SH-SY5Y (cell line): Measurements from ENCODE around the gene TMEM247.

Experiments
- GATA2 ChIP-seq: IDR thresholded peaks from 2 replicates; pipeline ENCODE4 v1.6.1; 2011; ENCODE audit warnings: mild to moderate bottlenecking, low read depth, low read length
- GATA3 ChIP-seq: IDR thresholded peaks from 2 replicates; pipeline ENCODE4 v1.6.1; 2011; ENCODE audit warnings: low read depth, mild to moderate bottlenecking, low read length, moderate library complexity

Gene TMEM247

DNA sequence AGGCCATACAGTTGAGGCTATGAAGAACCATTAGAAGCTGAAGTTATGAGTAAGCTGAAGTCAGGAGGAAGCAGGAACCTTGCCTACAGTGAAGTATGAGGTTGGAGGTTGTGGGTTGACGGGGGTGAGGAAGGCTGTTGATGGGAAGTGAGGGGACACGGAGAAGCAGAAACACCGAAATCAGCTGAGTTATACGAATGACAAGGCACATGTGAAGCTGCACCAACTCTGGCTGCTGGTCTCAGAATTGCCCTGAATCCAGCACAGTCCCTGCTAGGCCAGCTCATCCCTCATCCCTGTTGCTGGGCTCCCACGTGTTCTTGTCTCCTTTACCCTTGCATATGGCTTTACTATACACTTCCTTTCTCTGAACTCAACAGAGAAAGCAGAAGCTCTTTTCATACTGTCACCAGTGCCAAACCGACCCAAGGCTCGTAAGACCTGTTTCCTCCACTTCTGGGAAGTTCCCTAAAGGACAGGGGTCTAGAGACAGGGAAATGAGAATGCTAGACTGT lies 9.2 kb upstream of the TMEM247 start:
- TF ChIP-seq GATA2, result no peak
- TF ChIP-seq GATA3, result no peak

DNA sequence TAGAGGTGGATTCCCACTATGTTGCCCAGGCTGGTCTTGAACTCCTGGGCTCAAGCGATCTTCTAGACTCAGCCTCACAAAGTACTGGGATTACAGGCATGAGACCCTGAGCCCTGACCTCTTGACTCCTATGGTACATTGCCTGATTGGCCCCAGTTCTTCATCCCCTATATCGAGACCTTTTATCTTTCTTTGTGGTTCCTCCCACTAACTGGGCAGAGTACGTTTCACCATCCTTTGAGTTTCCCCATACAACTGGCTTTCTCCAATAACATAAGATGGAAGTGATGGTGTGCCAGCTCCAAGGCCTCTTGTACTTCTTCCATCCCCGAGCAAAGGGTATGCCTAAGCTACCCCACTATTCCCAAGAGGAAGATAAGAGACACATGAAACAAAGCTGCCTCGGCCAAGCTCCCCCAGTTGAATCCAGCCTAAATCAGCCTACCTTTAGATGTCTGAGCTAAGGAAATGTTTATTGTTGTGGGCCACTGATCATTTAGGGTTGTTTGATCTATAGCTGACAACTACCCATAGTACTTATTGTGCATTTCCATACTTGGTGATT lies 8.3 kb upstream of the TMEM247 start:
- TF ChIP-seq GATA2 (no peak), GATA3 (no peak)

GRCh38 chr2:46471697-46472096 lies 7.7 kb upstream of the TMEM247 start:
- no peak for TF ChIP-seq GATA3

DNA sequence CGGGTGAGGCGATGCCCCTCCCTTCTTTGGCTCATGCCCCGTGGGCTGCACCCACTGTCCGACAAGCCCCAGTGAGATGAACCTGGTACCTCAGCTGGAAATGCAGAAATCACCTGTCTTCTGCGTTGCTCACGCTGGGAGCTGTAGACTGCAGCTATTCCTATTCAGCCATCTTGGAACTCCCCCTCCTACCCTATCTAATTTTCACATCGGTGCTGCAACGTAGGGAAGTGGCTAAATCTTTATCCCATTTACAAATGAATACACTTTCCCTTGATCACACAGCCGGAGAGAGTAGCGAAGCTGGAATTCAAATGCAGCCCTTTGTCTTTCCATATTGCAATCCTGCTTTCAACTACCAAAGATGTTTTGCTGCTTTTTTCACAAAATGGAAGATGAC lies 1.4 kb upstream of the TMEM247 start:
- TF ChIP-seq GATA2, result no peak
- TF ChIP-seq GATA3, result no peak

GRCh38 chr2:46480562-46480961 lies 1.2 kb downstream of the TMEM247 start:
- TF ChIP-seq GATA2, result no peak
- no peak for TF ChIP-seq GATA3

DNA sequence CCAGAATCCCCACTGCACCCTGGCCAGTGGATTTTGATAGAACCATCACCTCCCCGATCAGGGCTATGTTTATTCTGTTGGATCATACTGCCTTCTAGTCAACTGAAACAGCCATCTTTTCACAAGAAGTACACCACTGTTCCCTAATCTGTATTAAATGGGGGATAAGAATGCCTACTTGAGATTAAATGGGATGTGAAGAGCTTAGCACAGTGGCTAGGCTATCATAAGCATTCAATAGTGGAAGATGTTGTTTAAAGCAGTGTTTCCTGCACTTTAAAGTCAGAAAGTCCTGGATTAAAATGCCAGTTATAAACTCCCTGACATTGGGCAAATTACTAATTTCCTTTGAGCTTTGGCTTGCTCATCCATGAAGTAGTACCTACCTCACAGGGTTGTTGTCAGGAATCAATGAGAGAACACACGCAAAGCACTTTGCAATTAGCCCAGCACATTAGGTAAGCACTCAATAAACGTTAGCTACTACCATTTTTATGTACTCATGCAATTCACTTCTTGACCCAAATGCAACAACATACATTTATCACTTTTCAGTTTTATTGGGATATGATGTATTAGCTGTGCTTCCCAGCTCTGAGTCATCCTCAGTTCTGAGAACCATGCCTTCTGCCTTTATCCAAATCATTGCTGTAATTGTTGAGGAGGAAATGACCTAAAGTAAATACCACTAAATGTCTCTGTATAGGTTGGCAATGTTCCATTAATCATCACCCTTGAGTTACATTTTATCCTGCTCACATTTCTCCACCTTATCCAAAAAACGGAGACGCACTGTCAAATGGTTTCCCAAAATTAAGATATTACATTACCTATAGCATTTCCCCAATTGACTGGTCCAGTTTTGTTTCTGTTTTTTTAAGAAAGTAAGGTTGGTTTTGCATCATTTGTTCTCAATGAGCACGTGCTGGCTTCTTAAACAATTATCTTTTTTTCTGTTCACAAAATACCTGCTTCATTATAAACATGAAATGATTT lies 2.1 kb downstream of the TMEM247 start:
- TF ChIP-seq GATA2 (no peak), GATA3 (no peak)

GRCh38 chr2:46482490-46482889 lies 3.1 kb downstream of the TMEM247 start:
- TF ChIP-seq GATA3 (no peak), GATA2 (no peak)

GRCh38 chr2:46485002-46485401 lies 5.6 kb downstream of the TMEM247 start:
- no peak for TF ChIP-seq GATA3
- TF ChIP-seq GATA2, result no peak

- TF ChIP-seq GATA2 (no peak), GATA3 (no peak)
Observed at GRCh38 chr2:46486436-46486835, 7.1 kb downstream of the TMEM247 start.

DNA sequence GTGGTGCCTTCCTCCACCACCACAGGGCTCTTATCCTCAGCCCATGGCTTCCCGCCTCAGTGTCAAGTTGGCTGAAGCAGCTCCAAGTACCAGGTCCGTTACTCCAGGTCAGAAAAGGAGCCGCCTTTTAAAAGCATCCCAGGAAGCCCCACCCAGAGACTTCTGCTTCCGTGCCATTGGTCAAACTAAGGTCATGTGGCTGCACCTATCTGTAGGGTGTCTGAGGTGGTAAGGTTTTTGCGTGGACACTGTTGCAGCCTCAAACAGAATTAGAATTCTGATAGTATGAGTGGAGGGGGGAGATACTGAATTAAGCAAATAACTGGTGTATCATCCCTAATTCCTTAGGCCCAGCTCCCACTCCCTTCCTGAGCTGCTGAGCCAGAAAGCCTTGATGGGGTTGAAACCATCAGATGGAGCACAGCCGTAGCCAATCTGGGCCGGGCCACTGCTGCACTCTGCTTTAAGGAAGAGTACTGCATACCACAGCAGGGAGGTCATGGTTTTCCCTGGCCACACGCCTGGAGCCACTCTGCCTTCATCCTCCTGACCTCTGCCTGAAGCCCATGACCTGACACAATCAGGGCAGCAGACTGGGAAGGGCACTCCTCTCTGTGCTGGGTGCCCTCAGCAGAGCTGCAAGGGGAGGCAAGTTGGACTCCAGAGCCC lies 8.4 kb downstream of the TMEM247 start:
- TF ChIP-seq GATA3, result no peak
- TF ChIP-seq GATA2, result no peak

DNA sequence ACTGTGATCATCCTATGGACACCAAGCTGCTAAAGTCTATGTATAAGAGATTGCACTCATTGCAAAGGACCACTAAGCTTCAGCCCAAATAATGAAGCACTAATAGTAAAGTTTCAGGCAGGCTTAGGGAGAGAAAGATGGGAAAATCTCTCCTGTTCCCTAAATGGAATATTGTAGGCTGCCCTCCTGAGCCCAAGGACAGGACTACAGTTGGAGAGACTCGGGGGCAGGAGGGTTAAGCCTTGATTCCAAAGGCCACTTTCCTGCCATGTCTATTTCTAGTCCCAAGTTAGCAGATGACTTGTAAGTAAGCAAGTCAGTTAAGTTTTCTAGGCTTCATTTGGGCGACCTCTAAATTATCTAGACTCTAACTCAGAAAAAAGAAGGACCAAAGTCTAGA lies 9.0 kb downstream of the TMEM247 start:
- TF ChIP-seq GATA2, result no peak
- no peak for TF ChIP-seq GATA3

- TF ChIP-seq GATA3 (no peak), GATA2 (no peak)
Observed at GRCh38 chr2:46489423-46490174, 10.2 kb downstream of the TMEM247 start.

DNA sequence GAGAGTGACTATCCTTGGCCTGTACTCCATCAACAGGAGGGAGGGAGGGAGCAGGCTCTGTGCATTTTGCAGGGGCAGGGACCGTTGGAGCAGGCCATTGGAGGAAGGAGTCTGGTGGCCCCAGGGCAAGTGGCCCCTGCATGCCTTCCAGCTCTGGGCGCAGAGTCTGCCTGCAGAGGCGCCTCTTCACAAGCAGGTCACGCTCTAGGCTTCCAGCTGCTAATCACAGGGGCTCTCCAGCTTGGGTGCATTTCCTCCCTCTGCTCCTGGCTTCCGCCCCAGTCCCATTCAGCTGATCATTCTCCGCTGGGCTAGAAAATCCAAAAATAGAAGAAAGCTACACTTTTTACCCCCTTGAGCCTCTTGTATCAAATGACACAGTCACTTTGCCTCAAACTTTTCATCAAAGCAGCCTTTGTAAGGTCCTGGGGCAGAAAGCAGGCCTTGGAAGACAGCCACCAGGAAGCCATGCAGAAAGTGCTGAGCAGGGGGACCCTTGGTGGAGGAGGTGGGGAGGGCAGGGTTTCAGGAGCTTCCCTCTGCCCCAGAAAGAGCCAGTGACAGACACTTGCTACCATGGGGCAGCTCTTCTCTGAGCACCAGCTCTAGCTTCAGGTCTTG lies 11.3 kb downstream of the TMEM247 start:
- no peak for TF ChIP-seq GATA2
- TF ChIP-seq GATA3, result no peak

DNA sequence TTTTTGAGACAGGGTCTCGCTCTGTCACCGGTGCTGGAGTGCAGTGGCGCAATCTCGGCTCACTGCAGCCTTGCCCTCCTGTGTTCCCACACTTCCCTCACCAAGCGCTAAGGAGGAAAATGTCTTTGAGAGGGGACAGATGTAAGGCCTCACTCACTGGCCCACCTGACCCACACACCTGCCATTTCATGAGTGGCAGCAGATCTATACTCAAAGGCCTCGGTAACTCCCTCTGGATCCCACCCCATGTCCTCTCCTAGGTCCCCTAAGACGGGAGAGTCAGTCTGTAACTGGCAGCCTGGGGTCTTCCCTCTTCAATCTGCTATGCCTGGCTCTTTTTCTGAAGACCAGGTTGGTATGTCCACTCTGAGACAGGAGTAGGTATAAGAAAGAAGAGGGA lies 12.9 kb downstream of the TMEM247 start:
- TF ChIP-seq GATA2, result no peak
- no peak for TF ChIP-seq GATA3
